OCI-LY3 (cell line): ENCODE measurements around the gene FPR1.

Experiments used
- CTCF ChIP-seq: fragments of 200-600, 300-600 bp; sonication (generic); IDR thresholded peaks from 2 replicates; pipeline ENCODE4 v1.5.1; 2014; ENCODE audit warnings: antibody characterized with exemption, low read length, low read depth
- EZH2phosphoT487 ChIP-seq: fragments of 200-600 bp; shearing (Covaris generic); IDR thresholded peaks from 2 replicates; pipeline ENCODE4 v1.6.1; 2018; ENCODE audit warnings: antibody characterized with exemption, mixed run types, low read depth

GRCh38 chr19:51780270-51780669 is 28.6 kb upstream of the FPR1 start:
- no peak for TF ChIP-seq CTCF
- TF ChIP-seq EZH2phosphoT487 = no peak
